Lower leg skin (tissue), 3 donors: ENCODE data around the gene POGZ.

ENCODE experiments used
- CTCF ChIP-seq, 3 donors: fragments of 450-650 bp; IDR thresholded peaks; one replicate each; pipeline ENCODE4 v1.5.1; 2016; ENCODE audit warnings: antibody characterized with exemption in 3 of 3, mild to moderate bottlenecking in 3 of 3, moderate library complexity in 2 of 3
- POLR2A ChIP-seq, 2 donors: fragments of 450-650 bp; IDR thresholded peaks; one replicate each; pipeline ENCODE4 v1.6.1; 2016 to 2017; ENCODE audit warnings: antibody characterized with exemption in 2 of 2, mild to moderate bottlenecking in 1 of 2, moderate library complexity in 1 of 2

GRCh38 chr1:151504252-151504651 is 45.0 kb upstream of the POGZ start:
- TF ChIP-seq CTCF (IDR thresholded peaks at IDR 0.05) (no peak), POLR2A (IDR thresholded peaks at IDR 0.05) (no peak)
